GM21526 (cell line): ENCODE results near the gene LDB3.
"Not testable (repeated sequence)": the region's sequence is repeated elsewhere in the genome, so short reads cannot be mapped to it uniquely, and the experiment has no call there.

Source experiments
- ATAC-seq: cut with Tn5 transposase; IDR thresholded peaks from one replicate; pipeline ENCODE4 v1.9.1; 2021; ENCODE audit warnings: moderate library complexity; ENCODE audit not compliant: unreplicated experiment, low FRiP score

LDB3 gene, protein sequence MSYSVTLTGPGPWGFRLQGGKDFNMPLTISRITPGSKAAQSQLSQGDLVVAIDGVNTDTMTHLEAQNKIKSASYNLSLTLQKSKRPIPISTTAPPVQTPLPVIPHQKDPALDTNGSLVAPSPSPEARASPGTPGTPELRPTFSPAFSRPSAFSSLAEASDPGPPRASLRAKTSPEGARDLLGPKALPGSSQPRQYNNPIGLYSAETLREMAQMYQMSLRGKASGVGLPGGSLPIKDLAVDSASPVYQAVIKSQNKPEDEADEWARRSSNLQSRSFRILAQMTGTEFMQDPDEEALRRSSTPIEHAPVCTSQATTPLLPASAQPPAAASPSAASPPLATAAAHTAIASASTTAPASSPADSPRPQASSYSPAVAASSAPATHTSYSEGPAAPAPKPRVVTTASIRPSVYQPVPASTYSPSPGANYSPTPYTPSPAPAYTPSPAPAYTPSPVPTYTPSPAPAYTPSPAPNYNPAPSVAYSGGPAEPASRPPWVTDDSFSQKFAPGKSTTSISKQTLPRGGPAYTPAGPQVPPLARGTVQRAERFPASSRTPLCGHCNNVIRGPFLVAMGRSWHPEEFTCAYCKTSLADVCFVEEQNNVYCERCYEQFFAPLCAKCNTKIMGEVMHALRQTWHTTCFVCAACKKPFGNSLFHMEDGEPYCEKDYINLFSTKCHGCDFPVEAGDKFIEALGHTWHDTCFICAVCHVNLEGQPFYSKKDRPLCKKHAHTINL

DNA sequence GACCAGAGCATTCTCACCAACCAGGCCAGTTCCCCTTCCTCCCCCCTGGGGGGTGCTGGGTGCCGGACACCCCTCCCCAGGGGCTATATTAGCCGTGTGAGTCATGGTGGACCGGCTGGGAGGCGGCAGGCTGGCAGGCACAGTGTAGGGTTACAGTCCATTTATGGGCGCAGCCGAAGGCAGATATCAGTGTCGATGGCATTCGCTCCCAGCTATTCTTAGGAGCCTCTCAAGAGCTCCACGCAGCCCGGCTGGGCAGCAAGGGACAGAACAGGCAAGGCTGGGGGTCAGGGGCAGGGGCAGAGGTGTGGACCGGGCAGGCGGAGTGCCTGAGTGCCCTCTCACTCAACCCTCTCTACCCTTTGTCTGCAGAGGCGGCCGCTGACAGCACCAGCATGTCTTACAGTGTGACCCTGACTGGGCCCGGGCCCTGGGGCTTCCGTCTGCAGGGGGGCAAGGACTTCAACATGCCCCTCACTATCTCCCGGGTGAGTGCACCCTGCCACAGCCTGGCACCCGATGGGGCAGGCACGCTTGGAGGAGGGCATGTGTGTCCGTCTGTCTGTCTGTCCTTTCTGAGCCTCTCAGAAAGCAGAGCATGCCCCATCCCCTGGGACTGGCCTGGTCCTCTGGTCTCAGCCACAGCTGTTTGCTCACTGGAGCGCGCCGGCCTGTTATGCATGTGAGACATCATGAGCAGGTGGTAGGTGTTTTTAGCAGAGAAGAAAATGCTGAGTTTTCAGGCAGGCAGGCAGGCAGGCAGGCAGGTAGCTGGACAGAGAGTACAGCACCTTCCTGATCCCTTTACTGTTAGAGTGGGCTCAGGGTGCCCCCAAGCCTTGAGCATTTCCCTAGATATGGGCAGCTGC is at the start of gene LDB3:
LDB3 (plus strand) TSS at position 215 of the 869 bp plus-strand sequence; CDS start at position 396, 181 bp downstream.
- no peak for ATAC-seq

DNA sequence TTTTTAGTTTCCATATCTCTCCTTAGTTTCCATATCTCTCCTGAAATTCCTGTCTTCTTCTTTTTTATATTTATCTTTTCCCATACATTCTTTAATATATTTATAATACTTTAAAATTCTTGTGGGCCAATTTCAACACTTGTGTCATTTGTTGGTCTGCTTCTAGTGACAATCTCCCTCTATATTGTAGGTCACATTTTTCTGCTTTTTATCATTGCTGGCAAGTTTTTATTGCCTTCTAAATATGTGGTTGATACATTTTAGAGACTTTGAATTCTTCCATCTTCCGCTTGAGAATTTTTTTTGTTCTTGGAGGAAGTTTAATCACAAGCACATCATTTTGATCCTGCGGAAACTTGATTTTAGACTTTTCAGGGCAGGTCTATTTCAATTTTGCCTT is 40.0 kb upstream of the LDB3 start:
- ATAC-seq, result no peak

DNA sequence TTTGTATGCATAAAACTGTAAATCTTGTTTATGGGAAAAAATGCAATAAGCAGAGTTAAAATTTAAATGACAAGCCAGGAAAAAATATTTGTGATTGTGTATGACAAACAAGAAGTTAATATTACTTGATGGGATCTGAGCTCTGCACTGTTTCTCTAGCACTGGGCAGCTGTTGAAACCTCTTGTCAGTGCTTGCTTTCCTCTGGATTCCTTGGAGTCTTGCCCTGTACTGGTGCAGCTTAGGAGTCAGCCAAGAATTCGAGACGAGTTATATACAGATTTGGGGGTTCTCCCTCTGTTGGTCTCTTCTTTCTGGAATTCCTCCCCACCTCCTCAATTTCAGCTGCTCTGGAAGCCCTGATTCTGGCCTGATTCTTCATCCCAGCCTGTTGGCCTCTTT is 38.2 kb upstream of the LDB3 start:
- no peak for ATAC-seq

DNA sequence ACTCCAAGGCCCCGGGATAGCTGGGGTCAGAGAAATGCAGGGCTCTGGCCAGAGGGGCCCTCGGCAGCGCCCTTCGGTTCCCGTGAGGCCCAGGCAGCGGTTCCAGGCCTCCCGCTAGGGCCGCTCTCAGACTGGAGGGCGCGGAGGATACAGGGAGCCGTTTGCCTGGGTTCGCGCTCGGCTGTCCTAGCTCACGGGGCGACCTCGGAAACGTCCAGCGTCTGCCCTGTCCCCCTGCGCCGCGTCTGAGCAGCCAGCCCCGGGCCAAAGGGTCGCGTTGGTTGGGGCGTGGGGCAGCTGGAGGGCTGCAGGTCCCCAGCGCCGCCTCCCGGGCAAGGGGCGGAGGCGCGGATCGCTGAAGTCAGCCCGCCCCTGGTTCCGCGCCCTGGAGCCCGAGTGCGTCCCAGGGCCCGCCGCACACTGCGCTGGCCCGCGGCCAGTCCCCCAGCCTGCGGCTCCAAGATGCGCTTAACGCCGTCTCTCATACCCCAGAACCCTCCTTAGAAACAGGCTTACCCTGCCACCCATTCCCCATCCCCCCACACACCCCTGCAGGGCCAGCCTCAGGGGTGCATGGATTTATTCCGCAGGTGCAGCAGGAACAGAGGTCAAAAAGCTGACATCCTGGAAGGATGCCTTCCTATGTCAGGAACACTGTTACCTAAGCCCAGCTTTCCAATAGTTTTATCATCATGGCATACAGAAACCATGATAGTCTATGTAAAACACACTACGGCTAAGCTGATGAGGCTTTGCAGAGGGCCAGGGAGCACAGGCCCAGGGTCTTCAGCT is 36.1 kb upstream of the LDB3 start:
- no peak for ATAC-seq

DNA sequence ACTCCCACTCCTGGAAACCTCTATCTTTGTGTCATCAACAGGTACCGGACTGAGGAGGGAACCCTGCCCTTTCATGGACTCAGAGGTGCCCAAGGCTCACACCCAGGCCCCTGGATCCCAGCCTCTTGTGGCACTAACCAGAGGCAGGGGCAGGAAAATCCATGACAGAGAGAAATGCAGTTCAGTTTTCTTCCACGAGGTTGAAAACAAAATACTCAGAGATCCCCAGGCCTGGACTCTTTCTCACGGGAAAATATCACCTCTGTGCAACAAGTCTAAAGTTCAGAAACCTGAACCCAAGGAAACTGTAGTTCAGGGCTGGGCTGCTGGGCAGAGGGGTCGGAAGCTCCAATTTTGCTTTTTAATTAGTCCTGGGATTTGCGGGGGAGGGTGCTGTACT is 35.4 kb upstream of the LDB3 start:
- no peak for ATAC-seq

DNA sequence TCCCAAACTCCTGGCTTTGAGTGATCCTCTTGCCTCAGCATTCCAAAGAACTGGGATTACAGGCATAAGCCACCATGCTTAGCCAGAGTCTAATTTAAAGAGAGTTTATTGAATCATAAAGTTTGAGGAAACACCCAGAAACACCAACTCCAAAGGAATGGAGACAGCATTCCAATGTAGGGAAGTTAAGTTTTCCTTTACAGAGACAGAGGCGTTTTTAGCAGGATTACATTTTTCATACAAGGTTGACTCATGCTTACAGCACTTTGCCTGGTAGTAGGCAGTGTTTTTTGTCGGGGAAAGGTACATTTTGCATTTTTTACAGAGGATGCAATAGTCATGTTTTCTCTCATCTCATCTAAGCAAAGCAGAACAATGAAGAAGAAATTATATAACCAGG is 32.9 kb upstream of the LDB3 start:
- ATAC-seq, result no peak

DNA sequence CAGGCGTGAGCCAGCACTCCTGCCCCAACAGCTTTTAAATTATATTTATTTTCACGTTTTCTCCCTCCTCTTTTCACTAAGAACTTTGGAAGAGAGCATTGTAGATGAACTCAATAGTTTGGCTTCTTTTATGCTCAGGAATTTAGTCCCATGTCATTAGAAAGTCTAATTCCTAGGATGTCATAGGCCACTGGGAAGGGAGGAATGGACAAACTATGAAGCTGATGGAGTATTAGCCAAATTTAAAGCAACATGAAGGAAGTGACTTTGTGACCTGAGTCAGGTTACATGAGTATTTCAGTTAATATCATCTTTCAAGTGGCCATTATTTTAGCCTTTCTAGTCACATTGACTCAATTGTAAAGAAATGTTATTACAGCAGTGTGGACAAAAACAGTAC is 32.0 kb upstream of the LDB3 start:
- no peak for ATAC-seq

DNA sequence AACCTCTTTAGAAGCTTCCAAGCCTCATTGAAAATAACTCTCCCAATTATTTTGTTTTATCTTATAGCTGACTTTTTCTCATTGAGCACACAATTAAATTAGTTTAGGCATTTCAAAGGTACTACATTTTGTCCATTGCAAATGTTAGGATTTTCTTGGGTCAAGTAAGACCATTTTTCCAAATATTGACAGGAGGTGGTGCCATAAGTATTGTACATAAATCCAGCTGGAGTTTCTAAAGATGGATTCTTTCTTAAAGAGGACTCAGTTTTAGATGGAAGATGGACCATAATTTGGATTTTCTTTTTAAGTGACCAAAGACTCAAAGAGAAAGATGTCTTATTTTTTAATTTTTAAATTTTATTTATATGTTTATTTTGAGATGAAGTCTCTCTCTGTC is 26.3 kb upstream of the LDB3 start:
- ATAC-seq, result no peak

DNA sequence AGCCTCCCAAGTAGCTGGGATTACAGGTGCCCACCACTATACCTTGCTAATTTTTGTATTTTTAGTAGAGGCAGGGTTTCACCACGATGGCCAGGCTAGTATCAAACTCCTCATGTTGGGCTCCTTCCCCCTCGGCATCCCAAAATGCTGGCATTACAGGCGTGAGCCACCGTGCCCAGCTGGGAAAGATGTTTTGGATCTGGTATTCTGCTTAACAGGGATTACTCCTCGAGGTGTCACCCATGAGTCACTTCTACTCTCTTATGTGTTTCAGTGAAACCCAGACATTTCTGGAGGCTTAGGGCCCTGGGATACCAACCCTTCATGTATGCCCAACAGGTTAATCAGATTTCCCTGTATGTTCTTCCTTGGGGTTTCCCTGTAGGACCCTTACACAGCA is 25.8 kb upstream of the LDB3 start:
- no peak for ATAC-seq

DNA sequence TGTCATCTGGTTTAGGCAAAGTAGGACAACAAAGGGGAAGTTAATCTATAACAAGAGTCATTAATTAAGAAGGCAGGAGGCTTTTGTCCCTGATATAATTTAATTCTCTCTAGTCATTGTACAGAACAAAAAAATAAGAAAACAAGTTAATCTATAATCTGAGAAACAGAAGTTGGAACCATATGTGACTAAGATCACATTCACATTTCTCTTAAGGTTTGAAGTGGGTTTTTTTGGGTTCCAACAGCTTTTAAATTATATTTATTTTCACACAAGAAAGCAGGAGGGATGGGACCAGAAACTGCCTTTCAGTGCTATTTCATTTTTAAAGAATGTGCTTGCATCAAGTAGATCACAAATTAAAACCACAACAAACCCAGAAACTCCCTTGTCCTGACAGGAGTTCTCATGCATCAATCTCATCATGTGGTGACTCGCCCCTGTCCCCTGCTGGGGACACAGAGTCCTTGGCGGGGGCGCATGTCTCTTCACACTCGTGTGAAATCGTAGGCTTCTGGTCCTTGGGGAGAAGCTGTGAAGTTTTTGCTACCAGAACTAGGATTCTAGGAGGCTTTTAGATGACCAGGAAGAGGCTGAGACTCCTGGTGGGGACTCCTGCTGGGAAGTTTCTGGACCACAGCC is 24.0 kb upstream of the LDB3 start:
- no peak for ATAC-seq

DNA sequence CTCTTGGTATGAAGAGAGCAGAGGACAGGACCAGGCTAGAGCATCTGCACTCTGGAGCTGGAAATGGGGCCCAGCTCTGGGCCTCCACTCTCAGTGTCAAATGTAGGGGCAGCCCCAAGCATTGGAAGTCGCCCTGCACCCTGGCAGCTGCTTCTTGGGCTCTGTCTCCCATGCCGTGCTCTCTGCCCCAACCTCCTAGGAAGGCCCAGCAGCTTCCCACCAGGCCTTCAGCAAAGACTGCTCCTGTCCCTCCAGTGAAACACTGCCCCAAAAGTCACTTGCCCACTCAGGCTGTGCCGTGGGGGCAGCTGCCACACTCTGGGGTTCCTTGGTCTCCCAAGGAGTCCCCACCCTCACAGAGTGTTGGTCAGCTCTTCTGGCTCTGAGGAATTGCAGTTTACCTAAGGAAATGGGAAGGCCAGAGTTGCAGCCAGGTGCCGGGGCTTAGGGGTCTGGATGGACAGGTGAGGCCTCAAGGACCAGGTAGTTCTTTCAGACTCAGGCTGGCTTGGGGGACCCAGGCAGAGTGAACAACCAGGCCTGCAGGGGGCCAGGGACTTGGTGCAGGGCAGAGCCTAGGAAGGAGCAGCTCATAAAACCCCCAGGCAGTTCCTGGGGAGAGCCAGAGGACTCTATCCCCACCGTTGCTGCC is 23.4 kb upstream of the LDB3 start:
- no peak for ATAC-seq

DNA sequence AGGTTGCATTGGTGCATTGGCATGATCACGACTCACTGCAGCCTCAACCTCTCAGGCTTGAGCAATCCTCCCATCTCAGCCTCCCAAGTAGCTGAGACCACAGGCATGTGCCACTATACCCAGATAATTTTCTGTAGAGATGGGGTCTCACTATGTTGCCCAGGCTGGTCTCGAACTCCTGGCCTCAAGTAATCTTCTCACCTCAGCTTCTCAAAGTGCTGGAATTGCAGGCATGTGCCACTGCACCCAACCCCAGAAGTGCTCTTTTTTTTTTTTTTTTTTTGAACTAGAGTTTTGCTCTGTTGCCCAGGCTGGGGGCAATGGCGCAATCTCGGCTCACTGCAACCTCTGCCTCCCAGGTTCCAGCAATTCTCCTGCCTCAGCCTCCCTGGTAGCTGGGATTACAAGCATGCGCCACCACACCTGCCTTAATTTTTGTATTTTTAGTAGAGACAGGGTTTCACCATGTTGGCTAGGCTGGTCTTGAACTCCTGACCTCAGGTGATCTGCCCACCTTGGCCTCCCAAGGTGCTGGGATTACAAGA is 22.6 kb upstream of the LDB3 start:
- not testable (repeated sequence) for ATAC-seq

DNA sequence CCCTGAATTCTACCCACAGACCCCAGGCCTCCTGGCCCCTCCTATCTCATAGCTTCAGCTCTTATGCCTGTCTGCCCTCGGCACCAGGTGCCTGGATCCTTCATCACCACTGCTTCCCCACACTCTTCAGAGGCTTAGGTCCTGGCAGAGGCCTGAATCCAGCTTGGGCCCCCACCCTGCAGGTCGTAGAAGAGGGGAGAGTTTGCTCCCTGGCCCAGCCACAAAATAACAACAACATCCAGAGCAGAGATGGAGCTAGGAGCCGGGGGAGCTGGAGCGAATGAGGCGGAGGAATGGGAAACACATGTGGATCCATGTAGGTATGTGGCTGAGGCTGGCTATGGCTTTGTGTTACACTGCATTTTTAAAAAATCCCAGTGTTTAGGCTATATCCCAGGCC is 21.8 kb upstream of the LDB3 start:
- no peak for ATAC-seq

DNA sequence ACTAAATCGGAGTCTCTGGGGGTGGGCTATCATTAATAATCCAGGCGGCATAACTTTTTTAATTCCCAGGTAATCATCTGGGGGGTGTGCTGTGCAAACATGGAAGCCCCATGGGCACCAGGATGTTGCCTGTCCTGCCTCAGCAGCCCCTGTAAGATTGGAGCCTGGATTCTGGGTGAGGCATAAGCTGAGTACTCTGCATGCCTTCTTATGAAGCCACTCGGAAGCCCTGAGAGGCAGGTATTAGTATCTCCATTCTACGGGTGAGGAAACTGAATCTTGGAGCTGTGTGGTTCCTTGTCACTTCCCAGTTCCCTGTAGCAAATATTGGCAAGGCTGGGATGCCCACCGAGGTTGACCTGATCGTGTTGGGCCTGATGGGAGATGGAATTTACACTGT is 21.4 kb upstream of the LDB3 start:
- no peak for ATAC-seq

DNA sequence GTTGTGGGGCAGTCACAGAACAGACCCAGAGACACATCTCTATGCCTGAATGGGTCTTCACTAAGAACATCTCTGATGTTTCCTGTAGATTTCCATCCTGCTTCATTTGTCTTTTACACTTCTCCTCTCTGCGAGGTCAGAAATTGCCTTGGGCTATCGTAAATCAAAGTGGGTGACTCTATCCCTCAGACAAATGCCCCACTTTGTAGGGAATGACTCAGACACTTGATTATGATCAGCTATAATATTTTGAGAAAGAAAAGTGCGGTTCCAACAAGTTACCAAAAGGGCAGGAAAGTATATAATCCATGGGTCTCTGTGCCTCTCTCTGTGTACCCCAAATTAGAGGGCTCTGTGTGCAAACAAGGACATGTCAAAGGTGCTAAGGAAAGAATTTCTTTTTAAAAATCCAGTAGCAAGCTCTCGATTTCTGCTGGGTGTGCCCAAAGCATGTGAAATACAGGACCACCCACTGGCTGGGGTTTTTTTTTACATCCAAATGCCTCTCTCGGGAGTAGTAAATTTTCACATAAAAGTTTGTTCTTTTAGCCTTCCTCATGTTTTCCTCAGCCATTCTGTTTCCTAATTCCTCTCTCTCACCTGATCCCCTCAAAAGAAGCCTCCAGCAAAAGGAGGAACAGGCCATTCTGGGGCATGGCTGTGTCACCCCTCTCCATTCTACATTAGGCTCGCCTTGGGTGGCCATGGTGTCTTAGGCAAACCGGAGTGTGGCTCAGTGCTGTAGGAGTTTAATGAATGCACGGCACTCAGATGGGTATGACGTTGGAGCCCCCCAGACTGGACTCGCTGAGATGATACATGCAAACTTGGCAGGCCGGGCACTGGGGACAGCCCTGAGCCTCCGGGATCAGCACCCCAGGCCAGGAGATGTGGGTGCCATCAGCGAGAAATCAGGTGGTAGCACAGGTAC is 20.3 kb upstream of the LDB3 start:
- ATAC-seq, result no peak

DNA sequence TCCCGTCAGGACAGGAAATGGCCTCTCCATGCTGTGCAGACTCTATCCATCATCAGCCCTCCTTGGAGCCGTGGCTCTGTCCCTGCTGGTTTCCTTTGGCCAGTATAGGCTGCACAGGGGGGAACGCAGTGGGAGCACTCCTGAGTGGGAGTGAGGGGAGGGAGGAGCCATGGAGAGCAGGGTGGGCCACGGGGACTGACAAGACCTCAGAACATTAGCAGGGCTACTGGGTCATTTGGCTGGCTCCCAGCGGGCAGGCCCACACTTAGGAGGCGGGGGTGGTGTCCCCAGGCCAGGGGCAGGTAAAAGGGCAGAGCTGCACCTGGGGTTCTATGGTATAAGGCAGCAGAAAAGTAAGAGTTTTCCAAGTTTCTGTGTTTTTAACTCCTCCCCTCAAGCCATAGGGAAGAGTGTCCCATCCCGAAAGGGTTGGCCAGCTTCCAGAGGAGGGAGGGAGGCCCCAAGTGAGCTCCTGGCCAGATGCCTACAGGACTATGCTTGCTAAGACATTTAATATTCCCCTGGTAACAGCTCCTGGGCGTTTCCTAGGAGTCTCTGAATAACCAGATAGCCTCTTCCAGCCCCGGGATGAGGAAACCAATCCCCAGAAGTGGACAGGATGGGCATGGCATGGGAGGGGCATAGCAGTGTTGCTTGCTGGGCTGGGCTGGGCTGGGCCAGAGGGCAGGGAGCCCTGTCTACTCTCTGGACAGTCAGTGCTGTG is 19.4 kb upstream of the LDB3 start:
- ATAC-seq, result no peak

DNA sequence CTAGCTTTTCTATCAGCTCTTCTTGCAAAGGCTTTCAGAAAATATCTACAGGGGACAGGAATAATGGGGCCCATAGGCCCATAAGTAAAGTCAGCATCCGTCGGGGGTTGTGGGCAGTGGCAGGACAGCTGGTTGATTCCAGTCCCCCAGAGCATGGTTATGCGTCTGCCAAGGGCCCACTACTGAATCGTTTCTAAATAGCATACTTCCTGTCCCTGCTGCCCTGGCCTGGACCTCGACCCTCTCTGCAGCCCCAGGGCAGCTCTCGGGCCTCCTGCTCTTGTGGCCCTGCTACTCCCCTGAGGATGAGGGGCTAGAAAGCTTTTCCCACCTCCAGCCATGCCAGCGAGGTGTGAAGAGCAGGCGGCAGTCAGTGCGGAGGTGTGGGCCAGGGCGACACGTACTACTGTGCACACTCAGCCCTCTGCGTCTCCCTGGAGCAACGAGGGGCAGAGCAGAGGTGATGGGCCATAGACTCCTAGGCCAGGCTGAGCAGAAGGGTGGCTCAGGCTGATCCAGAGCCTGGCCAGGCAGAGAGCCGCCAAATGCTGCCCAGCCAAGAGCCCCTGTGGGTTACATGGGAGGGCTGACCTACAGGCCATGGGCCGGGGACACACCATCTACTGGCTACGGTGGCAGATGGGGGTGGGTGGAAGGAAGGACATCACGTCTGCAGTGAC is 18.7 kb upstream of the LDB3 start:
- no peak for ATAC-seq
